Spleen (tissue), 11 donors: ENCODE results near the gene FCGR3B. TPM values are rescaled to one million over a fixed set of nuclear protein-coding genes. Genes with fewer than 3 reads are reported as not detected.
A peak's percentile ranks its signal among the peaks of the same experiment; 100 is the strongest.
"Not testable (repeated sequence)": the region's sequence is repeated elsewhere in the genome, so short reads cannot be mapped to it uniquely, and the experiment has no call there.

Experiments
- DNase-seq: peaks from one replicate; pipeline ENCODE4 v3.0.0-alpha.2; 2020
- H3K27ac ChIP-seq, 8 donors: fragments of 200-600 bp; sonication (generic) in 7 of 8; 1 replicate in 4 of 8; 2 replicates in 4 of 8; pipeline versions ENCODE4 v1.5.0 to v1.8.0; 2016 to 2021; ENCODE audit warnings: inconsistent platforms in 4 of 8, mild to moderate bottlenecking in 4 of 8, moderate library complexity in 1 of 8
- H3K27me3 ChIP-seq, 7 donors: fragments of 200-600 bp; sonication (generic) in 6 of 7; replicated peaks in 1 of 7; 1 replicate in 4 of 7; 2 replicates in 3 of 7; pipeline versions ENCODE4 v1.5.0 to v1.8.0; 2016 to 2021; ENCODE audit warnings: inconsistent platforms in 3 of 7, mild to moderate bottlenecking in 1 of 7
- H3K36me3 ChIP-seq, 6 donors: fragments of 200-600 bp; sonication (generic) in 5 of 6; 1 replicate in 4 of 6; 2 replicates in 2 of 6; pipeline versions ENCODE4 v1.5.0 to v1.8.0; 2016 to 2021; ENCODE audit warnings: inconsistent platforms in 2 of 6
- H3K4me1 ChIP-seq, 6 donors: fragments of 200-600 bp; sonication (generic) in 5 of 6; 1 replicate in 3 of 6; 2 replicates in 3 of 6; pipeline versions ENCODE4 v1.5.0 to v1.8.0; 2016 to 2021; ENCODE audit warnings: inconsistent platforms in 3 of 6
- H3K4me3 ChIP-seq, 8 donors: fragments of 200-600 bp; sonication (generic) in 7 of 8; 1 replicate in 4 of 8; 2 replicates in 4 of 8; pipeline versions ENCODE4 v1.5.0 to v1.8.0; 2016 to 2021; ENCODE audit warnings: inconsistent platforms in 4 of 8, mild to moderate bottlenecking in 4 of 8, moderate library complexity in 2 of 8
- H3K9me3 ChIP-seq, 8 donors: fragments of 200-600 bp; sonication (generic) in 7 of 8; 1 replicate in 4 of 8; 2 replicates in 4 of 8; pipeline versions ENCODE4 v1.5.0 to v1.8.0; 2016 to 2021; ENCODE audit warnings: inconsistent platforms in 4 of 8
- WGBS, 5 donors: extraction: QIAGEN DNeasy Blood & Tissue Kit in 3 of 5; methylation state at CpG; one replicate each; pipeline versions ENCODE4 v1.1.5 to v1.1.7; 2013 to 2018; 5-methylcytosine and 5-hydroxymethylcytosine counted together
- intact Hi-C: fragments of 100-400 bp; cut with DNase I; formaldehyde crosslinking; loops from one replicate; pipeline ENCODE4 v1.15.0; 2023; ENCODE audit warnings: low total_unique reads
- polyA plus RNA-seq, 3 donors: library from polyadenylated mRNA; stranded (reverse); fragments of 200-250 nt; gene quantifications; one replicate each; pipeline ENCODE4 v1.2.1, GENCODE V29; 2013
- total RNA-seq, 7 donors: library from RNA; depleted of rRNA in 3 of 7; stranded (reverse); fragments of >200 nt in 3 of 7; fragmentation: NEBNext Ultra II Directional in 4 of 7; extraction: Animal tissue kit (Norgen Biotek cat#: 25700) in 4 of 7; gene quantifications; one replicate each; pipeline versions ENCODE4 v1.1.0 to v1.2.1, GENCODE V29; 2016 to 2021
- donor health status: healthy with polysubstance abuse.
- donor health status: DM: no; HTN: no; CAD: no; lungs with moderate emphysema.
- donor health status: DM: no; HTN: no; CAD: no.
- donor health status: Bipolar disorder and iron deficiency.
- donor health status: healthy.
- donor health status: DM: no; HTN: no; CAD: no.
- donor health status: DM: yes; HTN: yes; CAD: no.

Gene FCGR3B
- total and polyA plus RNA-seq, 10 donors: 2.2 to 268 (median 92.5) TPM

DNA sequence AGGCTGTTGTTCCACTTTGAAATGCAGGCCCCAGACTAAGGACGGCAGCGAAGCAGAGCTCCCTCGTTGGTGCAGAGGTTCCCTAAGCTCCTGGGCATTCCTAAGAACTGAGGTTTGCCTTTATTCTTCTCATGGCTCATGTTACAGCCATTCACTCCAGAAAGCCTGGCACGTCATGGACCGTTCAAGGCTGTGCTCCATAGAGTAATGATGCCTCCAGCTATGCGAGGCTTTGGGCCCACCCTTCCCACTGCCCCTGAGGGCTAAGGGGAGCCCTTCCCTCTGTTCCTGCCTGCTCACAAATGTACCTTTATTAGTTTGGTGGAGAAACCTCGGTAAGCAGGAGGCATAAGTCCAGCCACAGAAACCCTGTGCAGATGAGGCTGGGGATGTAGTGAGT is 42.5 kb upstream of the FCGR3B start:
- H3K9me3 ChIP-seq, H3K4me1 ChIP-seq, H3K27ac ChIP-seq, DNase-seq, intact Hi-C loops, H3K27me3 ChIP-seq, H3K4me3 ChIP-seq: not testable (repeated sequence)
- 77 to 96% (median 89%) methylated on average over 4 to 7 of the region's 7 CpGs; no CpG with 5 or more reads in 1 of the 5 donors for WGBS, 5 donors
- peaks cover 0 to 28% (median 2%) of the 10 kb centered on the region in 6 donors for H3K36me3 ChIP-seq

DNA sequence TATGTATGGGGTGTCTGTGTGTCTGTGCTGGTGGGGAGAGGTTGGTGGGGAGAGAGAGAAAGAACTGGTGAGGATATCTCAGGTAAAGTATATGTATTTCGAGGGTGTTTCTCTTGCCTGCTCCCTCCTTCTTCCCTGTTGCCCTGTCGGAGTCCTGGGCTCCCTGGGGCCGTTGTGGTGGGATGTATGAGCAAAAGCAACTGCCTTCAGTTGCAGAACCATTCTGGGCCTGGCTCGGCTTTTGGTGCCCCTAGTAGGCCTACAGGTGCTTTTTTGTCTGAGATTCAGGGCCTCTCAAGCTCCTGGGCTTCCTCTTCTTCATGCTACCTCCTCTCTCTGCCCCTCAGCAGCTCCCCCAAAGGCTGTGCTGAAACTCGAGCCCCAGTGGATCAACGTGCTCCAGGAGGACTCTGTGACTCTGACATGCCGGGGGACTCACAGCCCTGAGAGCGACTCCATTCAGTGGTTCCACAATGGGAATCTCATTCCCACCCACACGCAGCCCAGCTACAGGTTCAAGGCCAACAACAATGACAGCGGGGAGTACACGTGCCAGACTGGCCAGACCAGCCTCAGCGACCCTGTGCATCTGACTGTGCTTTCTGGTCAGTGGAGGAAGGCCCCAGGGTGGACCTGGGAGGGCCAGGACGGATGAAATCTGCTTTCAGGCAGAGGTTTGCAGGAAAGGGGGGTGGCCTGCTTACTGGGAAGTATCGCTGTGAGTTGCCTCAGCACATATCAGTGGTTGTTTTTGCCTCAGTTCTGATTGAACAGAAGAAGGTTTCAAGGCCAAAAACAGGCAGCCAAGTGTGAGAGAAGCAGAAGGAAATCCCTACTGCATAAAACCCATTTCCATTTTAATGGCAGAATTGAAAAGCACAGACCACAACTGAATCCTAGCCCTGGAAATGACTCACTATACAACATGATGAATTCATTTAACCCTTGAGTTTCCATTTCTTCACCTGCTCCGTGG is 40.4 kb upstream of the FCGR3B start:
- DNase-seq, H3K4me3 ChIP-seq, intact Hi-C loops, H3K4me1 ChIP-seq, H3K27me3 ChIP-seq, H3K9me3 ChIP-seq, H3K27ac ChIP-seq: not testable (repeated sequence)
- peaks cover 0 to 19% (median 0%) of the 10 kb centered on the region in 6 donors for H3K36me3 ChIP-seq
- 61 to 85% (median 69%) methylated on average over 9 to 12 of the region's 15 CpGs for WGBS, 5 donors

DNA sequence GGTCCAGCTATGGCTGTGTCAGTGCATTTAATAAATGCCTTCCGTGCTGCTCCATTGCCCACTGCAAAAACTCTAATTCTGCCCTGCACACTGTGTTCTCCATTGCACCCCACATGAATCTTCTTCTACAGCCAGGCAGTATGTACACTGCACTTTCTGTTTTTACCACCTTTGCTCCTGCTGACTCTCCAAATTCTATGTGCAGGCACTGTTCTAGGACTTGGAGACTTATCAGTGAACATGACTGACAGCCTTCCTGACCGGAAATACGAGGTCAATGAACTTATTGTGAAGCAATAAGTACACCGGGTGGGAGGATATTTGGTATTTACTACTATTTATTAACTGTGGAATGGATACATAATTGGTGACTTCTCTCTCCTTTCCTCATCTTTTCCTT is 33.7 kb upstream of the FCGR3B start:
- H3K4me3 ChIP-seq, H3K9me3 ChIP-seq, H3K27me3 ChIP-seq, intact Hi-C loops, DNase-seq, H3K27ac ChIP-seq, H3K4me1 ChIP-seq, H3K36me3 ChIP-seq: not testable (repeated sequence)
- WGBS, 5 donors: no CpG with 5 or more reads among the region's 4 CpGs

DNA sequence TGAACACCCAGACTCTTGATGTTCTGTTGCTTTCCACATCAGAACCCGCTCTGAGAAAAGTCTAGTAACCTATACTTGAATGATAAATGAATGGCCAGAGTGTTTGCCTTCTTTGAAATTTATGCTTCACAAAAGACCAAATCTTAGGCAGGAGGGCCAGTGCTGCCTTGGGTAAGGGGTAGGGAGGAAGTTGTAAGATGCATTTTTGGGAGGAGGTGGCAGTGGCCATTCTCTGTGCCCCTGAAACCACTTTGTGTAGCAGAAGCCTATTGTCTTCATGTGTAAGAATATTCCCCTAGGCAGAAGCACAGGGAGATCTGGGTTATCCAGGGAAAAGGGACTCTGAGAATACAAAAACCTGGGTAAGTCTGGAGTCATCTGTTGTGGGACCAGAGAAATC is 32.6 kb upstream of the FCGR3B start:
- H3K27me3 ChIP-seq, H3K9me3 ChIP-seq, H3K4me1 ChIP-seq, DNase-seq, H3K27ac ChIP-seq, intact Hi-C loops, H3K36me3 ChIP-seq: not testable (repeated sequence)
- H3K4me3 ChIP-seq: peak overlapping the region in 1 of 8 donors; percentile 50
- WGBS, 5 donors: no CpG with 5 or more reads among the region's 1 CpG

GRCh38 chr1:161662684-161663339 is 31.8 kb upstream of the FCGR3B start, which contains the start of gene FCGR2B:
Gene FCGR2B (plus strand): TSS chr1:161663143. CDS start chr1:161663242, 99 bp downstream.
- H3K27ac ChIP-seq, H3K27me3 ChIP-seq, H3K4me1 ChIP-seq, H3K36me3 ChIP-seq, intact Hi-C loops, DNase-seq, H3K9me3 ChIP-seq: not testable (repeated sequence)
- no CpG with 5 or more reads among the region's 4 CpGs for WGBS, 5 donors
- H3K4me3 ChIP-seq: peak within 1 kb of the TSS in 1 of 8 donors; percentile 50

DNA sequence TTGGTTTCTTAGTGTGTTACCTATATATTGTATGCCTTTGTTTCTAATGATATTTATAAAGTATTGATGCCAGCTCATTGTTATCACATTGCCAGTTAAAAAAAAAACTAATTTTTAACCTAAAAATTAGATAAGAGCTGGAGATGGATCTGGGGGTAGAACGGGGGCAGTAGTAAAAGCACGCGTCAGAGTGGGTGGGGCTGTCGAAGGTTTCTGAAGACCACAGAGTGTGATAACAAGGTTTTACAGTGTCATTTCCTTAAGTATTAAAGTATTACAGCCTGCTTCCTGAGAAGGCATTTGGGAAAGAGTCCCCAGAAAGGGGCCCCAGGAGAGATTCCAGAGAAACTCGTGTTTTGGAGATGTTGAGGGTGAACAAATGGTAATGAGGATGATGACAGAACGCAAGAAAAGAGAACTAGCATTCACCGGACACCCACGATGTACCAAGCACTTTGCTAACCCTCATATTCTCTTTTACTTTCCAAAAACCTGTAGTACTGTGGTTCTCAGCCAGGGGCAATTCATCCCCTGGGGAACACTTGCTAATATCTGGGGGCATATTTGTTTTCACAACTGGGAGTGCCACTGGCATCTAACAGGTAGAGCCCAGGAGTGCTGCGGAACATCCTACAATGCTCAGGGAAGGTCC is 30.8 kb upstream of the FCGR3B start:
- H3K27me3 ChIP-seq, DNase-seq, H3K9me3 ChIP-seq, intact Hi-C loops, H3K4me1 ChIP-seq, H3K4me3 ChIP-seq, H3K36me3 ChIP-seq, H3K27ac ChIP-seq: not testable (repeated sequence)
- 15 to 50% (median 33%) methylated on average over 2 to 3 of the region's 9 CpGs for WGBS, 5 donors

DNA sequence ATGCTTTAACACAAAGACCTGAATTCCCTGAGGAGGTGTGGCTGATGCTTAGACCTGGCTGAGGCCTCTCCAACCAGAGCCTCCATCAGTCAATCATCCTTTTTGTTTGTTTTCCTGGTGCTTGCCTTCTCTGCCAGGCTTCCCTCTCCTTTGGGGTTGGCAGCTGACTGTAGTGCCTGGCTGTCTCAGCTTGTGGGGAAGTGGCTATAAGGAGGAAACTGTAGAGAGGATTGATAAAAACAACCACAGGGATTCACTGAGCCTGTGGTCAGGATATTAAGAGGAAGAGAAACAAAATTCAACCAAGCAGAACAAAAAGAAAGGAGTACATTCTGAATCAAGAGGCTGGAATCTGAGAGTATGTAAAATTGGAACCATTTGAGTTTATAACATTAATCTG is 27.5 kb upstream of the FCGR3B start:
- H3K4me1 ChIP-seq, H3K4me3 ChIP-seq, H3K27ac ChIP-seq, intact Hi-C loops, H3K9me3 ChIP-seq, H3K36me3 ChIP-seq, DNase-seq, H3K27me3 ChIP-seq: not testable (repeated sequence)

DNA sequence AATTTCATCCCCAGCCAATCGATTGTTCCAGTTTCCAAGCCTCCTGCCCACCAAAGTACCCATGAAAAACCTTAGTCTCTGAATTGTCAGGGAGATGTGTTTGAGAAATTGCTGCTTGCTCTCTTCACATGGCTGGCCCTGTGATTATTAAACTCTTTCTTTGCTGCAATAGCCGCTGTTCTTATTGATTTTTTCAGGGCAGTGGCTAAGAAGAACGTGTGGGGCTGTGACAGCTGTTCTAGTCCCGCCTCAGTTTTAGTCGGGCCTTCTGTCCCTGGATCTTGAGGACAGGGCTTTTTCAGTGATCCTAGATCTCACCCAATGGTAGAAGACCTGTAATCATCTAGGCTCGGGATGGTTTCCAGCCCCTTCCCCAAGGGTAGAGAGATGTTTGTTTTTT is 23.0 kb upstream of the FCGR3B start:
- H3K4me3 ChIP-seq, H3K27ac ChIP-seq, DNase-seq, H3K9me3 ChIP-seq, intact Hi-C loops, H3K4me1 ChIP-seq, H3K36me3 ChIP-seq, H3K27me3 ChIP-seq: not testable (repeated sequence)
- 64 to 77% (median 69%) methylated on average over 5 to 6 of the region's 6 CpGs for WGBS, 5 donors

GRCh38 chr1:161653541-161653940 is 22.6 kb upstream of the FCGR3B start:
- DNase-seq, H3K4me1 ChIP-seq, H3K9me3 ChIP-seq, H3K4me3 ChIP-seq, H3K27ac ChIP-seq, intact Hi-C loops, H3K27me3 ChIP-seq, H3K36me3 ChIP-seq: not testable (repeated sequence)
- WGBS, 5 donors: 18 to 41% (median 26%) methylated on average over 2 of the region's 7 CpGs
